UCSD-AML1 (cell line): ENCODE measurements around the gene HDAC11.
"Not testable (repeated sequence)": the region's sequence is repeated elsewhere in the genome, so short reads cannot be mapped to it uniquely, and the experiment has no call there.

Experiments
- DNase-seq: peaks from one replicate; lab custom pipeline; 2025; ENCODE audit not compliant: unreplicated experiment; lab: John Stamatoyannopoulos, UW

The HDAC11 gene

DNA sequence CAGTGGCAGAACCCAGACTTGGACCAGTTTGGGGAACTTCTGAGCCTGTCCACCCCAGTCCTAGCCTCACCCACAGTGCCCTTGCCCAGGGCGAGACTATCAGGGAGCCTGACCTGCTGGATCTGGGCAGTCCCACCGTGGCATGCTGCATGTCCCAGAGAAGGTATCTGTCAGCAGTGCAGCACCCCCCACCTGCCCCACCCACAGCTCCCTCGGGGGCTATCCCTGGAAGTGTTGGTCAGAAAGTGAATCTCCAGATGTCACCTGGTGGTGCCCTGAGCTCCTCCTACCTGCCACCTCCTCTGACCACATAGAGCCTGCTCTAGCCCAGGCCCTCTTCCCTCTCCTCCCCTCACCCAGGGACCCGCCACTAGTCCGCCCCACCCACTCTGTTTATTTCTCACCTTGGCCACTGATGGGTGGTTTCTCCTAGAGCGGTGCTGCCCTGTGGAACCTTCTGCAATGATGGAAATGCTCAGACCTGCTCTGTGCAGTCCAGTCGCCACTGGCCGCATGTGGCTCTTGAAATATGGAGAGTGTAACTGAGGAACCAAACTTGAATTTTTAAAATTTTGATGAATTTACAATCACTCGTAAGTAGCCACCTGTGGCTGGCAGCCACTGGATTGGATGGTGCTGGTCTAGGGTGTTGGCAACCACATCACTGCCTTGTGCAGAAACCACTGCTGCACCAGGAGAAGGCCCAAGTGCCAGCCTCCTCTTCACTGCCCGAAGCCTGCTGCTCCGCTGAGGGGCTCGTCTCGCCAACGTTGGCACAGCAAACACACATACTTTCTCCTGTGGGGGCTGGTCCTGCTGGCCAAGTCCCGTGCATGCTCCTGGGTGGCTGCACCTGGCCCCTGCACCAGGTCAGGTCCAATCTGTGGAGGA is 13.1 kb downstream of the HDAC11 start:
- no peak for DNase-seq

DNA sequence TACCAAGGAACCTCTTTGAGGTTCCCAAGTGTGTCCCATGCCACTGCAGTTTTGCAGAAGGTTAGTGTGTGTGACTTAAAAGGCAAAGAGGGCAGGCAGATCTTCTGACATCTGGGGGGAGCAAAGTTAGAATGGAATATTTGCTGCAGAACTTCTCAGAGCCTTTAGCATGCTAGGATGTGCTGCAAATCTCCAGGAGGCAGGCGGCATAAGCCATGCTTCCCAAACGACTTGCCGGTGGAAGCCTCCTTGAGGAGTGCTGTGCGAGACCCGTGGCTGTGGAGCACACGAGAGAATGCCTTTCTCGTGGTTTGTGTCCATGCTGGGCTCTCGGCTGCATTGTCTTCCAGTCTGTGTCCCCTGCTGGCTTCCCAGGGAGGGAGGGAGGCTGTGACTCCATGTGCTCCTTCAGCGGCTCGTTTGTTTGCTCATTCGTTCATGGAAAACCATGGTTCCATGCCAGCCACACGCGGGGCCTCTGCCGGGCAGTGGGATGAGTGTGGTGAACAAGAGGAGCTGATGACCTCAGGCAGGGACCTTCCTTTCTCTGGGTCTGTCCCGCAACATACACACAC is 13.8 kb downstream of the HDAC11 start:
- no peak for DNase-seq

DNA sequence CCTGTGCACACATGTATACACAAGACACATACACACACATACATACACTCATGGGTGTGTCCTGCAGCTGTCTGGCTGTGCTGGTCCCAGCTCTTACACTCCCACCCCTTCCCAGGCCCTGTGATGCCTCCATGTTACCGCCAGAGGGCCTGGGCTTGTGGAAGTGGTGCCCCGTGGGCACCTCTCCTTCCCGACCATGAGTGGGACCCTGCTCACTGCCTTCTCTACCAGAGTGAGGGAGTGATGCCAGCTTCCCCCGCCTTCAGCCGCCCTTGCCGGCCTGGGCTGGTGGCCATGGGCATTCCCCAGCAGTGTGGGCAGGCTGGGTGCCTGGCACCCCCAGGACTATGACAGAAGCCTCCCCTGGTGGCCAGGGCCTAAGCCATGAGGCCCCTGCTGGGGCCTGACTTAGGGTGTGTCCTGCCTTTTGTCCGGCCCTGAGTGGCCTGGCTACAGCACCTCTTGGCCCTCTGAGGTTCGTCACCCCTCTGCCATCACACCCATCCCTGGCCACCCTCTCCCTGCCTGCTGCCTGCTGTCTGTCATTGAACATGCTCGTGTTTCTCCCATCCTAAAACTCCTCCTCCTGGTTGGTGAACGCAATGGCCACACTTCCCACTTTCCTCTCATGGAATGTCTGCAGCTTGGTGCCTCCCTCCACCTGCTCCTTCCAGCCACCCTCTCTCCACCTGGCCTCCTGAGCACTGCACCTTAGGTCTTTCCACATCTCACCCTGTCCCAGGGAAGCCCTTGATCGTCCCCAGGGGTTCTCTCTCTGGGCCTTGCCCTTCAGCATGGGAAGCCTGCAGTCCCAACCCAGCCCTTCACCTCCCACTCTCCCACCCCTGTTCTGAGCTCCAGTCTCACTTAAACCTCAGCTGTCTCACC is 14.6 kb downstream of the HDAC11 start:
- DNase-seq = peak; percentile 47

DNA sequence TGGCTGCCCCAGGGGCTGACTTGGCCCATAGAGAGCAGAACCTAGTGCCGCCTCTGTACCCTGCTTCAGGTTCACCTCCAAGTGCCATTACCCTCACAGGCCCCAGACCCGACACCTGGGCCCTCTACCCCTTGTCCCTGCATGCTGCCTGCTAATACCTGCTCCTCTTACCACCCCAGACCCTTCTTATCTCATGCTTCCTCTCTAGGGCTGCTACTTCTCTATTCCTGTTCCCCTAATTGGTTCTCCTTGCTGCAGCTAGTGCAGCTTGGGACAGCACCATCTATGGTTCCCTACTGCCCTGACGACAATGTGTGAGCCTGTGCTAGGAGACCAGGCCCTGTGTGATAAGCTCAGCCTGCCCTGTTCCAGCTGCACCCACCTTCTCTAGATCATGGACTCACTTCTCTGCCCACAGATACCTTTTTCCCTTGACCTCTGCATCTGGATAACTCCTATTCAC is 15.3 kb downstream of the HDAC11 start:
- no peak for DNase-seq

DNA sequence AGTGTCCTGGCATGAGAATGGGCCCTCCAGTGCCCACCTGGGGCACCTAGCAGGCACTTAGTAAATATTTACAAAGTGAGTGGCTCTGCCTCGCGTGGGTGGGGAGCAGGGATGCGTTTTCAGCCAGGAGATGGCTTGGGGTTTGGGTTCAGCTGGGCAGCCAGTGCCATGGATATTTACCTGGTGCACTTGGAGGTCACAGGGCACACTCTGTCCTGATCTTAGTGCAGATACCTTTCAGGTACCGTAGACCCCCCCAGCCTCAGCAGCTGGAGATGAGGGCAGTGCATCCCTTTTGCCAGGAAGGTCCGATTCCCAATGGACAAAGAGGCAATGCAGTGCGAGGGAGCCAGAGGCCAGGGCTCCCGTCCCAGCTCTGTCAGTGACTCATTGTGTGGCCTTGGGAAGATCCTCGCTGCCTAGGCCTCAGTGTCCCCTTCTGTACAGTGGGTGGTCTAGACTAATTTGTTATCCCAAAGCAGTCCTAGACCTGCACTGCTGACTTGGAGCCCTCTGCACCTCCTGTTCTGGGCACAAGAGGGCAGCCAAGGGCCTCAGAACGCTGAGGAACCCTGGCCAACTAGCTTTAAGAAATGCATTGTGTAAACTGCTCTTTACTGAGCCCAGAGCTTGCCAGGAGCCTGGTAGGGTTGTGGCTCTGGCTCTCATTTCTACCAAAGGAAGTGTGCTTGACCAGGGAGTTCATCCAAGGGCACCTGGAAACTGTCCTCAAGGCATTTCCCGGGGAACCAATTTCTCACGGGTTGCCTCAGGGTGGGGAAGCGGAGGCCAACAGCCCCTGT is 16.0 kb downstream of the HDAC11 start:
- peak; percentile 74 for DNase-seq

DNA sequence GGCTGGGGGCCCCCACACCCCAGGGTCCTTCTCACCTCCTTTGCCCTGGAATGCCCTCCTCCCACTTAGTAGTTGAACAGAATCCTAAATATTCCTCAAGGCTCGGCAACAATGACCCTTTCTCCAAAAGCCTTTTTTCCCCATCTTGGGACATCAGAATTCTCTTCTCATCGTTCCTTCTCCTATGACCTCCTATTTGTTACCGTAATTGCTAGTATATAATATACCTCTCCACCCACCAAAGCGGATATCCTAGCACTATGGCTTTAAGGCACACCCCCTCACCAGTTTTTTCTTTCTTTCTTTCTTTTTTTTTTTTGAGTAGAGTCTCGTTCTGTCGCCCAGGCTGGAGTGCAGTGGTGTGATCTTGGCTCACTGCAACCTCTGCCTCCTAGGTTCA is 16.8 kb downstream of the HDAC11 start:
- no peak for DNase-seq

DNA sequence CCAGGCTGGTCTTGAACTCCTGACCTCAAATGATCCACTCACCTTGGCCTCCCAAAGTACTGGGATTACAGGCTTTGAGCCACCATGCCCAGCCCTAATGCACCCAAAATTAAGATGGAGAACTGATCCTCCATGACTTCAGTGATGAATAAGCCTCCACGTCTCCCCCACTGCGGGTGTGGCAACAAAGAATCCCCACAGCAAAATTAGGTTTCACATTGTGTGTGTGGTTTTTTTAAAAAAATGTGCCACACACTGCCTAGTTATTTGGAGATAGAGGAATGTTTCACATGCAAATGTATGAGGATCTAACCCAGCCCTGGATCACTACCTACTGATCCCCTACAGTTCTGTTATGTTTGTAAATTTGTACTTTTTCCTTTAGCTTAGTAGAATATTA is 17.3 kb downstream of the HDAC11 start:
- DNase-seq = no peak

DNA sequence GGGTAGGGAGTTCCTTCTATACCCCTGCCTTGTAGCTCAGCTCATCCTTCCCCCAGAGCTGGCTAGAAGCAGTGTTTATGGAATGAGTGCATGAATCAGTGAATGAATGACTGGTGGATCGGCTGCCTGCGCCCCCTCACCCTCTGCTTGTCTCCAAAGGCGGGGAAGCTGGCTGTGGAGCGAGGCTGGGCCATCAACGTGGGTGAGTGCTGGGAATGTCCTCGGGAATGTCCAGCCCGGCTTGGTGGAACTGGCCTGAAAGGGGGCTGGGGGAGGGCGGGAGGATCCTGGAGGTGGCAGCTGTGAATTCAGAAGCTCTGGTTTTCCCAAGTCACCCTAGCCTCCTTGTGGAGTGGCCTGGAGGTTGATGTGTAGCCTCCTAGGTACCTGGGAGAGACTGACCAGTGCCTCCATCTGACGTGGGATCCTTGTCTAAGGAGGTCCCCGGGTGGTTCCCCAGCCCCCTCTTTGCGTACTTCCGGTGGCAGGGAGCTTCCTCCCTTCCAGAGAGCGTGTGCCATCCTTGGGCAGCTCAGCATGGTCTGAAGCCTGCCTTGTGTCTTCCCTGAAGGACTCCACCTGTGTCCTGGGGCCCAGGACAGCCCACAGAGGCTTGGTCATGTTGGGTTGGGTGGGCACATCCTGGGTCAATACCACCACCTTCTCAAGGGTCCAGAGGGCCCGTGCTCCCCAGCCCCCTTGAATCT is 18.4 kb downstream of the HDAC11 start:
- DNase-seq = no peak

DNA sequence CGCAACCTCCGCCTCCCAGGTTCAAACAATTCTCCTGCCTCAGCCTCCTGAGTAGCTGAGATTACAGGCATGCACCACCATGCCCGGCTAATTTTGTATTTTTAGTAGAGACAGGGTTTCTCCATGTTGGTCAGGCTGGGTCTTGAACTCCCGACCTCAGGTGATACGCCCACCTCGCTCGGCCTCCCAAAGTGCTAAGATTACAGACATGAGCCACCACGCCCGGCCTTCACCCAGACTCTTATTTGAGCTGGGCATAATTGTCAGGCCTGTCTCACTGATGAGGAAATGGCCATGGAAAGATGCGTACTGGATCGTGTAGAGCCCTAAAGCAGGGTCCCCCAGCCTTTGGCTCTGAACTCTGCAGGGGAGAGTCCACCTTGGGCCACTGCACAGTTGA is 19.1 kb downstream of the HDAC11 start:
- not testable (repeated sequence) for DNase-seq

DNA sequence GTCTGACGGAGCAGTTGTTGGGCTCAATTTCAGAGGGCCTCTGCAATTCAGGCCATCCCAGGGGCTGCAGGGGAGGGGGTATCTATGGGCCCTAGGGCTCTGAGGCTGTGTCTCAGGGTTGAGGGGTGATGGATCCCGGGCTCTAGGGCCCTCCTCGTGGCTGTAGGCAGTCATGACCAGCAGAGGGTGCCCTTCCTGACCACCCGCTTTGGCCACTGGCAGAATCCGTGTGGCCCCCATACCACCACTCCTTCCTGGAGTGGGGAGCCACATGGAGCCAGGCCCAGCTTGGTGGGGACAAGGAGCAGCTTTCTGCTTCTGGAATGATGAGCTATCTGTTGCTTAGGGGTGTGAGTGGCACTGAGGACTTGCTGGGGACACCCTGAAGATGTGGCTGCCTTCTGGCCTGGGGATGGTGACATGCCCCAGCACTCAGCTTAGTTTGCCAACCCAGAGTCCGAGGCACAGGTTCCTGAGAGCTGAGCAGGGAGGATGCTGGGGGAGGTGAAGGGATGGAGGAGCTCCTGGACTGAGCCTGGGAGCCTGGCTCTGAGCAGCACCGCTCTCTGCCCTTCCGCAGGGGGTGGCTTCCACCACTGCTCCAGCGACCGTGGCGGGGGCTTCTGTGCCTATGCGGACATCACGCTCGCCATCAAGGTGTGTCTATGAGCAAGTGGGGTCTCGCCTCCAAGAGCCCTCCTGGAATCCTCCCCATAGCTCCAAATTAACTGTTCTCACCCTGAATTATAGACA is 20.2 kb downstream of the HDAC11 start:
- peak; percentile 34 for DNase-seq

DNA sequence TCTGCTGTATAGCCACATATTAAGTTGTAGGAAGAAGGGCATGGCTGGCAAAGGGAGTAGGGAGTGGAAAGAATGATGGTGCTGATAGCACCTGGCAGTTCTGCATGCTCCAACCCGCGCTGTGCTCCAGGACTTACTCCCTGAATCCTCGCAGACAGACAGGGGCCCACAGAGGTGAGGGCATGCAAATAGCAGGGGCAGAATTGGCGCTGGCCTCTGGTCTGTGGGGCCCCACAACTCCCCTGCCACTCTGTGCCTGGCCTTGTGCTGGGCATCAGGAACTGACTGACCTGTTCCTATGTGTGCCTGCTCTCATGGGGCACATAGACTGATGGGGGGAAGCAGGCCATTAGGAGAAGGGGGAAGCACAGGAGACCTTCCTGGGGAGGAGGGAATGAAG is 20.9 kb downstream of the HDAC11 start:
- no peak for DNase-seq

DNA sequence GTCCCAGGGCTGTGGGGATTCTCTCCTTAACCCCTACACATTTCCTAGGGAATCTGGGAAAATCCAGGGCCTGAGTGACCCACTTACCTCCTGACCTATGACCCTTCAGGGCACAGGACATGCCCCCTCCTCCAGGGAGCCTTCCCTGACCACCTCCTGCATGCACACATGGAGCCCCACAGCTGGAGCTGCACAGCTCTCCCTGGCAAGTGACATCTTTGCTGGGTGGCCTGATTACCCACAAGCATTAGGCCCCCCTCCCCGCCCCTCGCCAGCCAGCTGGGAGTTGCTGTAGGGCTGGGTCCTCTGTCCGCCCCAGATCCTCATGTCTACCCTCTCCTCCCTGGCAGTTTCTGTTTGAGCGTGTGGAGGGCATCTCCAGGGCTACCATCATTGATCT is 21.4 kb downstream of the HDAC11 start:
- no peak for DNase-seq

DNA sequence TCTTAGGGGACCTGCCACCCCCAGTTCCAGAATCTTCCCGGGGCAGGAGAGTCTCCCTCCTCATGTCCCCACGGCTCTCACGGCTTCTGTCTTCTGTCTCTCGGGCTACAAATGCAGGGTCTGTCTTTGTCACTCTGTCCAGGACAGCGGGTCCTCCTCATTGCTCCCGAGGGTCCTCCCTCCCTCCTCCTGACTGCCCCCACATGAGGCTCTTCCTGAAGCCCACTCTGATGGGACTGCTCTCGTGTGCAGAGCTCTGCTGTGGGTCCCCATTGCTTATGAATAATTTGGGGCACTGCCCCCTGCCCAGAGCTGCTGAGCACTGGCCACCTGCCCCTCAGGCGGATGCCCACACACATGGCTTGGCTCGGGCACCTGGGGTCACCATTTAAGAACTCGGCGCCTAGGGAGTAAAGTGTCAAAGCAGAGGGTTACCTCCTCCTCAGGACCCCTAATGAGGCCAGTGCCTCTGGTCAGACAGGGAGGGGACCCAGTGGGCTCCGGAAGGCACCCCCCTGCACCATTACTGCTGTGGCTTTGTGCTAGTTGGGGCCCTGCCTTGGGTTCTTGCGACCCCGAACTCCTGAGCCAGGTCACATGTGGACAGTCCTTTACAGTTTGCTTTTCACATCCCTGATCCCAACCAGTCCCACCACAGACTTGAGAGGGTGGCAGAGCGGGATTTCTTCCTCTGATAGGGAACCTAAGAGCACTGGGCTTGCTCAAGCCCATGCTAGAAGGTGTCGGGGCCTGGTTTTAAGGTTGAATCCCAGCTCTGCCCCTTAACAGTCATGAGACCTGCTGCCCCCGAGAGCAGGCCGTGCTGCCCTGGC is 22.1 kb downstream of the HDAC11 start:
- DNase-seq = no peak

DNA sequence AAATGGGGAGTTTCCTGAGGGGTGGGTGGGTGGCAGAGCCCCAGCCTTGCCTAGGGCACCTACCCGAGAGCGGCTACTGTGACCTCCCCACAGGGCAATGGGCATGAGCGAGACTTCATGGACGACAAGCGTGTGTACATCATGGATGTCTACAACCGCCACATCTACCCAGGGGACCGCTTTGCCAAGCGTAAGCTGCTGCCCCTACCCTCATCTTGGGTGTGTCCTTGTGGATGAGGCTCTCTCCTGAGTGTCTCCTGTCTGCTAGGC is 22.6 kb downstream of the HDAC11 start:
- no peak for DNase-seq

DNA sequence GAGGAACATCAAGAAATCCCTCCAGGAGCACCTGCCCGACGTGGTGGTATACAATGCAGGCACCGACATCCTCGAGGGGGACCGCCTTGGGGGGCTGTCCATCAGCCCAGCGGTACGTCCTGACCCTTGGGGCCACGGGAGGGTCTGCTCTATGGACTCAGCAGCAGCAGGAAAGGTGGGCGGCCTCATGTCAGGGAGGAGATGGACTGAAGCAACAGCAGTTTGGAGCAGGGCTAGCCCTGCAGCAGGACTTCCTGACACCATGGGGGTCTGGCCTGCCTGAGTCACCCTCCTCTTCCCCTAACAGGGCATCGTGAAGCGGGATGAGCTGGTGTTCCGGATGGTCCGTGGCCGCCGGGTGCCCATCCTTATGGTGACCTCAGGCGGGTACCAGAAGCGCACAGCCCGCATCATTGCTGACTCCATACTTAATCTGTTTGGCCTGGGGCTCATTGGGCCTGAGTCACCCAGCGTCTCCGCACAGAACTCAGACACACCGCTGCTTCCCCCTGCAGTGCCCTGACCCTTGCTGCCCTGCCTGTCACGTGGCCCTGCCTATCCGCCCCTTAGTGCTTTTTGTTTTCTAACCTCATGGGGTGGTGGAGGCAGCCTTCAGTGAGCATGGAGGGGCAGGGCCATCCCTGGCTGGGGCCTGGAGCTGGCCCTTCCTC is 24.2 kb downstream of the HDAC11 start:
- DNase-seq = no peak

DNA sequence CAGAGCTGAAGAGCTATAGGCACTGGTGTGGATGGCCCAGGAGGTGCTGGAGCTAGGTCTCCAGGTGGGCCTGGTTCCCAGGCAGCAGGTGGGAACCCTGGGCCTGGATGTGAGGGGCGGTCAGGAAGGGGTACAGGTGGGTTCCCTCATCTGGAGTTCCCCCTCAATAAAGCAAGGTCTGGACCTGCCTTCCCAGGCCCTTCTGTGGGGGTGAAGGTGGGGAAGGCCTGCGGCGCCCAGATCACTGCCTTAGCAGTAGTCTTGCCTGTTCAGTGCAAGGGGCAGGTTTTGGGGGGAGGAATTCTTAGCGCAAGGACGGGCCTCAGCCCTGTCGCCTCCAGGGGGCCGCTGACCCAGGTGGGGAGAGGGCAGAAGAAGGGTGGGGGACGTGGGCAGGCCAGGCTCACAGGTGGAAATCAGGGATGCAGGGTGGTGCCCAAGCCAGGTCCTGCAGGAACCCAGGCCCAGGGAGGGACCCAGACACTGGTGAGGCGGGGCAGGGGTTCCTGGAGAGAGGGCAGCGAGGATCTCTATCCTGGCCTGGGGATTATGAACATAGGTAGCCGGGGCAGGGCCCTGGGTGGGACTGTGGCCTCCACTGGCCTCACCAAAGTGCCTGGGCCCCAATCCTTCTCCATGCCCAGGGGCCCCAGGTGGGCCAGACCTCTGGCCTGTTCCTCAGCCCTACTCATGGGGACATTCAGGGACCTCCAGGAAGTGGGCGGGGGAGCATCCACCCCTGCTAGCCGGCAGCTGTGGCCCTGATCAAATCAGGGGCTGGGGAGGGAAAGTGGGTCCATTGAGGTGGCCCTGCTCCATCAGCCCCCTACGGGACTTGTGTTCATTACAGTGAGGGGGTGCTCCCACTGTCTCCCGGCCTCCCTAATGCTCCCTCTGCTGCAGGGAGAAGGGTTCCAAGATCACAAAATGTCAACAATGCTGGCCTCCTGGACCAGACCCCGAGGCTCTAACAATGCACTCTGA is 25.3 kb downstream of the HDAC11 start:
- DNase-seq = no peak

DNA sequence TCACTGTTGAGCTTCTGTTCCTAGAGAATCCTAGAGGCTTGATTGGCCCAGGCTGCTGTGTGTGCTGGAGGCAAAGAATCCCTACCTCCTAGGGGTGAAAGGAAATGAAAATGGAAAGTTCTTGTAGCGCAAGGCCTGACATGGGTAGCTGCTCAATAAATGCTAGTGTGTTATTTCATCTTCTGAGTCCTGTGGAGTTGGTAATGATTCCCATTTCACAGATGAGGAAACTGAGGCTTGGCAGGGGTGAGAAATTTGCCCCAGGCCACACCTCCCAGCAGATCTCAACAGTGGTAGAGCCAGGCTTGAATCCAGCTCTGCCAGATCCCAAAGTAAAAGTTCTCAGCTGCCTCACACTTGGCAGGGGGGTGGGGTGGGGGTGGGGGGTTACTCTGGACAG is 26.1 kb downstream of the HDAC11 start:
- no peak for DNase-seq
